ENCODE measurements around the gene KRTAP12-2. TPM values are rescaled to one million over a fixed set of nuclear protein-coding genes. Genes with fewer than 3 reads are reported as not detected.
"Not testable (repeated sequence)": the region's sequence is repeated elsewhere in the genome, so short reads cannot be mapped to it uniquely, and the experiment has no call there.

Gene KRTAP12-2
- polyA plus RNA-seq, 1 donor from 2014 or later = not detected

DNA sequence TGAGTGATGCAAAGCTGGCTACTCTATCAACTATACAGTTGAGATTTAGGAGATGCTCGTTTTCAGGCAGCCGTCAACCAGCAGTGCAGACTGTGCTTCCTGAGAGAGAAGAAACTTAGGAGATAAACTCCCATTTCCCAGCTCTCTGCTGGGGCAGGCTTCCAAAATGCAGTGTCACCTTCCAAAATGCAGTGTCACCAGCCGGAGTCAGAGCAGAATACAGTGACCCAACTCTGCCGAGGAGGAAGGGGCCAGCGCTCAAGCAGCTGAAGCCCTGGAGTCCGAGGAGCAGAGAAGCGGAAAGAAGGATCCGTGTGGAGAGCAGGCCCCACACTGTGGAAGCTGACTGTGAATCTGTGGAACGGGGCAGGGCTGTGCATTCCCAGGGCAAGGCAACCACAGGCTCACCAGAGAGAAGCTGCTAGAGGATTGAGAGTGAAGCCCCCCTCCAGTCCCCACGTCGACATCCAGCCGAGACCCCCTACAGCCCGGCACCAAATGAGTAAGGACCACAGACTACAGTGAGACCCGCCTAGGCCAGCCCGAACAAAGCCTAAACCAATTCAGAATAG, 15.9 kb upstream of the KRTAP12-2 start:
- Mint-ChIP-seq H3K9me3 (peaks cover 0 to 2% (median 0%) of the 10 kb centered on the region in 3 donors), H3K4me3 (peak overlapping the region in 1 of 4 donors; percentile 30), H3K27me3 (peaks cover 23% of the 10 kb centered on the region), H3K27ac (no peak overlapping the region), H3K36me3 (no peaks in the 10 kb centered on the region), H3K4me1 (peaks cover 0 to 2% (median 0%) of the 10 kb centered on the region in 3 donors)

DNA sequence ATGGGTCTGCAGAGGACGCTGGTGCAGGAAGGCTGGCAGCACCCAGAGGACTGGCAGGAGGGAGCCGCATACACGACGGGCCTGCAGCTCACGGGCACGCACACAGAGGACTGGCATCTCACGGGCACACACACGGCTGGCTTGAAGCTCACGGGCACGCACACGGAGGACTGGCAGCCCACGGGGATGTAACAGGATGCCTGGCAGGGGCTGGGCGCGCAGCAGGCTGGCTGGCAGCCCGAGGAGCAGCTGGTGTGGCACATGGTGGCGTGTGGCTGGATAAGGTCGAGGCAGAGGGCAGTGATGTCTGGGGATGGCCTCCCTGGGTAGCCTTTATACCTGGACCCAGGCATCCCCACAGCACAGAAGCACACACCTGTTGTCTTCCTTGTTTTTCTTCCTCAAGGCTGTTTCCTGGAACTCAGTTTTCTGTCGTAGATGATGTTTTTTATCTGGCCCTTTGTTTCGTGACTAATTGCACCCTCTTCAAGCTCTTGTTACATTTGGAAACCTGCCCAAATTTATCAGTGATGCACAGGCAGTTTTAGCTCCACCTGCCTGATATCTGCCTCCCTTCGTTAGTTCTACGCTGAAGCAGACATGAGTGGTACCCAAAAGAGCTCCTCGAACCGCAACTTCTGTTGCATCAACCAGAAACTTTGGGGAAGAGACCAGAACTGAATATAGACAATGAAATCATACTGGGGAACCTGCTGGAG, 15.3 kb upstream of the KRTAP12-2 start, which contains the start of gene KRTAP12-1:
Gene KRTAP12-1, minus strand, starts transcription at position 303 of the 719 bp plus-strand sequence. Its CDS starts 40 bp downstream, at position 263.
- H3K4me1 Mint-ChIP-seq = peaks cover 0 to 2% (median 0%) of the 10 kb centered on the region in 3 donors
- no peaks in the 10 kb centered on the region for H3K36me3 Mint-ChIP-seq
- H3K27ac Mint-ChIP-seq = no peak within 1 kb of the TSS
- peak within 1 kb of the TSS in 1 of 4 donors; percentile 30 for H3K4me3 Mint-ChIP-seq
- H3K9me3 Mint-ChIP-seq = peaks cover 0 to 2% (median 0%) of the 10 kb centered on the region in 3 donors
- H3K27me3 Mint-ChIP-seq = peaks cover 17% of the 10 kb centered on the region

DNA sequence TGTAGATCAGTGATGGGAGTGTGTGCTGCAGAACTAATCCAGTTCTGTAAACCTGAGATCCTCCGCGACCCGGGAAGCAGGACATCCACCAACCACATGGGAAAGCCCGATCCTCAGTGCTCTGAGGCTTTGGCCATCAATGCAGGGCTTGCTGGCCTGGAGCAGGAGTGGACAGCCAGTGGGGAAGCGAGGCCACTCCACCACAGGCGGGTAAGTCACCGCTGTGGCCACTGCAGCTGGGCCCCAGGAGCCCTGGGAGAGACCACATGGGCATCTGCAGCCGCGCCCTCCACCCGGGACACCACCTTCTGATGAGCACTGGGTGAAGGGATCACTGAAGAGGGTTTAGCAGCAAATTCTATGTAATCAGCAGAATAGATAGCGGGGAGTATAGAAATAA, 14.4 kb upstream of the KRTAP12-2 start:
- peaks cover 0 to 2% (median 0%) of the 10 kb centered on the region in 3 donors for H3K4me1 Mint-ChIP-seq
- no peak overlapping the region for H3K4me3 Mint-ChIP-seq
- H3K9me3 Mint-ChIP-seq = peaks cover 0 to 2% (median 0%) of the 10 kb centered on the region in 3 donors
- no peak overlapping the region for H3K27ac Mint-ChIP-seq
- H3K36me3 Mint-ChIP-seq = no peaks in the 10 kb centered on the region
- H3K27me3 Mint-ChIP-seq = peaks cover 16% of the 10 kb centered on the region

- no peaks in the 10 kb centered on the region for H3K4me1 Mint-ChIP-seq
- H3K27ac Mint-ChIP-seq = no peak overlapping the region
- H3K9me3 Mint-ChIP-seq = peaks cover 3 to 13% (median 13%) of the 10 kb centered on the region in 3 donors
- peaks cover 2% of the 10 kb centered on the region for H3K36me3 Mint-ChIP-seq
- H3K27me3 Mint-ChIP-seq = peaks cover 12% of the 10 kb centered on the region
- no peak overlapping the region for H3K4me3 Mint-ChIP-seq
These were observed 11.2 kb upstream of the KRTAP12-2 start for GRCh38 chr21:44677881-44678280.

- Mint-ChIP-seq H3K27me3 (peaks cover 16% of the 10 kb centered on the region), H3K36me3 (peaks cover 4% of the 10 kb centered on the region), H3K4me3 (no peak overlapping the region), H3K4me1 (no peaks in the 10 kb centered on the region), H3K27ac (peak overlapping the region in 1 of 3 donors; percentile 59), H3K9me3 (peaks cover 2 to 33% (median 27%) of the 10 kb centered on the region in 3 donors)
These were observed 5.2 kb upstream of the KRTAP12-2 start for GRCh38 chr21:44671911-44672310.

GRCh38 chr21:44670642-44671432, 4.1 kb upstream of the KRTAP12-2 start:
- no peak overlapping the region for H3K4me3 Mint-ChIP-seq
- peaks cover 4% of the 10 kb centered on the region for H3K36me3 Mint-ChIP-seq
- peak overlapping the region in 1 of 3 donors; percentile 47 for H3K27ac Mint-ChIP-seq
- peaks cover 2 to 35% (median 27%) of the 10 kb centered on the region in 3 donors for H3K9me3 Mint-ChIP-seq
- no peaks in the 10 kb centered on the region for H3K4me1 Mint-ChIP-seq
- peaks cover 12% of the 10 kb centered on the region for H3K27me3 Mint-ChIP-seq

DNA sequence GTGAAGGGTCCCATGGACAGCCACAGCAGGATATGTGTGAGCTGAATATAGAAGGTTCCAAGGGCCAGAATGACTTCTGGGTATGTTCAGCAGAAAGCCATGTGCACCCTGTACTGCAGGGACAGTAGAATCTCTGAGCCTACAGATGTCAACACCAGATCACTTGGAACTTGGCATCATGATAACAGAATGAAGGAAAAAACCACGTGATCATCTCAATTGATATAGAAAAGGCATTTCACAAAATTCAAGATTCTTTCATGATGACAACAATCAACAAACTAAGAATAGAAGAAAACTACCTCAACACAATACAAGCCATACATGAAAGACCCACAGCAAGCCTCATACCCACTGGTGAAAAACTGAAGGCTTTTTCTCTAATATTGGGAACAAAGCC, 885 bp upstream of the KRTAP12-2 start:
- peaks cover 18% of the 10 kb centered on the region for H3K27me3 Mint-ChIP-seq
- no peaks in the 10 kb centered on the region for H3K4me1 Mint-ChIP-seq
- peaks cover 1% of the 10 kb centered on the region for H3K36me3 Mint-ChIP-seq
- peaks cover 2 to 26% (median 16%) of the 10 kb centered on the region in 3 donors for H3K9me3 Mint-ChIP-seq
- no peak overlapping the region for H3K4me3 Mint-ChIP-seq
- no peak overlapping the region for H3K27ac Mint-ChIP-seq

GRCh38 chr21:44664691-44665090, 2.0 kb downstream of the KRTAP12-2 start:
- Mint-ChIP-seq H3K27ac (no peak overlapping the region), H3K4me3 (no peak overlapping the region), H3K4me1 (no peaks in the 10 kb centered on the region), H3K9me3 (peaks cover 5 to 13% (median 10%) of the 10 kb centered on the region in 3 donors), H3K27me3 (peaks cover 18% of the 10 kb centered on the region), H3K36me3 (no peaks in the 10 kb centered on the region)

DNA sequence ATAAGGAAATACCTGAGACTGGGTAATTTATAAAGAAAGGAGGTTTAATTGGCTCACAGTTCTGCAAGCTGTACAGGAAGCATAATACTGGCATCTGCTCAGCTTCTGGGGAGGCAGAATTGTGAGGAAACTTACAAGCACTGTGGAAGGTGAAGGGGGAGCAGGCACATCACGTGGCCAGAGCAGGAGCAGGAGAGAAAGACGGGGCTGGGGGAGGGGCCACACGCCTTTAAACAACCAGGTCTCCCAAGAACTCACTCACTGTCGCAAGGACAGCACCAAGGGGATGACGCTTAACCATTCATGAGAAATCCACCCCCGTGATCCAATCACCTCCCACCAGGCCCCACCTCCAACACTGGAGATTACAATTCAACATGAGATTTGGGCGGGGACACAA, 5.2 kb downstream of the KRTAP12-2 start:
- Mint-ChIP-seq H3K9me3 (peaks cover 8 to 18% (median 15%) of the 10 kb centered on the region in 3 donors), H3K27me3 (peaks cover 26% of the 10 kb centered on the region), H3K4me3 (peak overlapping the region in 1 of 4 donors; percentile 30), H3K4me1 (peaks cover 8 to 12% (median 10%) of the 10 kb centered on the region in 3 donors)
- H3K27ac Mint-ChIP-seq, H3K36me3 Mint-ChIP-seq: not testable (repeated sequence)

GRCh38 chr21:44658913-44659595, 7.7 kb downstream of the KRTAP12-2 start:
- H3K27ac Mint-ChIP-seq = peak overlapping the region in 1 of 3 donors; percentile 43
- peaks cover 5% of the 10 kb centered on the region for H3K36me3 Mint-ChIP-seq
- peaks cover 8 to 12% (median 10%) of the 10 kb centered on the region in 3 donors for H3K4me1 Mint-ChIP-seq
- peak overlapping the region in 1 of 4 donors; percentile 27 for H3K4me3 Mint-ChIP-seq
- H3K9me3 Mint-ChIP-seq = peaks cover 8 to 23% (median 20%) of the 10 kb centered on the region in 3 donors
- H3K27me3 Mint-ChIP-seq = peaks cover 20% of the 10 kb centered on the region

DNA sequence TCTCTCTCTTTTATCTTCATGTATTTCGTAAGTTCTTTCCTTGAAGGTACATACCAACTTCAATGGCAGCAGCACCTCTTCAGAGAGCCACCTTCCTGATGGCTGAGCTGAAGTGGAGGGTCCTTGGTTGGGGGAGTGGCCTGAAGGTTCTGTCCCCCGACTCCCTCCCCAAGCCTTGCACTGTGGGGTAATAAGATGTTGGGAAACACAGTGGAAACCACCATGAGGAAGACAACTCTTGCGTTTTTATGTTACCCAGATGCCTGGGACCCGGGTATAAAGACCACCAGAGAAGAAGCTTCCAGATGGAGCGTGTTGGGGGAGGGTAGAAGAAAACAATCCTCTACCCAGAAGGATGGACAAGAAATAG, 8.2 kb downstream of the KRTAP12-2 start:
- Mint-ChIP-seq H3K4me3 (peak overlapping the region in 1 of 4 donors; percentile 27), H3K4me1 (peaks cover 8 to 12% (median 10%) of the 10 kb centered on the region in 3 donors), H3K36me3 (peaks cover 5% of the 10 kb centered on the region), H3K27ac (peak overlapping the region in 1 of 3 donors; percentile 43), H3K9me3 (peaks cover 7 to 25% (median 17%) of the 10 kb centered on the region in 3 donors), H3K27me3 (peaks cover 20% of the 10 kb centered on the region)

DNA sequence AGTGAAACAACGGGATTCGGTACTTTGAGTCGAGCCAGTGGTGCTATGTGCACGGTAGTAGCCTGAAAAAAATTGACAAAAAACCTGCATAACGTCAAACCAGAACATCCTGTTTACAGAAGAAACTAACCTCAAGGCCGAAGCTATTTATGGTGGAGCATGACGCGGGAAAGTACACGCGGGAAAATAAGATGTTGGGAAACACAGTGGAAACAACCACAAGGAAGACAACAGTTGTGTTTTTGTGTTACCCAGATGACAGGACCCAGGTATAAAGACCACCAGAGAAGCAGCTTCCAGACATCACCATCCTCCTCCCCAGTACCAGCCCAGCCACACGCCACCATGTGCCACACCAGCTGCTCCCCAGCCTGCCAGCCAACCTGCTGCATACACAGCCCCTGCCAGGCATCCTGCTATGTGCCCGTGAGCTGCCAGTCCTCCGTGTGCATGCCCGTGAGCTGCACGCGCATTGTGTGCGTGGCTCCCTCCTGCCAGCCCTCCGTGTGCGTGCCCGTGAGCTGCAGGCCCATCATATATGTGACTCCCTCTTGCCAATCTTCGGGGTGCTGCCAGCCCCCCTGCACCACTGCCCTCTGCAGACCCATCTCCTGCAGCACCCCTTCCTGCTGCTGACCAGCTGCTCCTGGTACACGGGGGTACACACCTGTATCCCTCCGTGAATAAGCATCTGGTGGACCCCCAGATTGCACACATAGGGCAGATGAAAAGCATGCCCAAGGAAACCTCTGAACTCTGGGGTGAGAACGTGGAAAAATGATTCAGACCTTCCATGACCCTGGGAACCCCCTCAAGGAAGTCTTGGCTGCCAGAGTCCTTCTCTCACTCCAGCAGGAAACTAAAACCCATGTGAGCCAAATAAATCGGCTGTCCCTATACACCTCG, 8.8 kb downstream of the KRTAP12-2 start, which contains the start of gene KRTAP12-3:
Gene KRTAP12-3, plus strand, starts transcription at position 298 of the 906 bp plus-strand sequence. Its CDS starts 48 bp downstream, at position 346.
- peak within 1 kb of the TSS; percentile 25 to 86 (median 60) for H3K4me3 Mint-ChIP-seq
- peaks cover 20% of the 10 kb centered on the region for H3K27me3 Mint-ChIP-seq
- H3K27ac Mint-ChIP-seq = peak within 1 kb of the TSS; percentile 61 to 91 (median 72)
- H3K36me3 Mint-ChIP-seq = peaks cover 5% of the 10 kb centered on the region
- peaks cover 8 to 12% (median 10%) of the 10 kb centered on the region in 3 donors for H3K4me1 Mint-ChIP-seq
- peaks cover 7 to 24% (median 17%) of the 10 kb centered on the region in 3 donors for H3K9me3 Mint-ChIP-seq

DNA sequence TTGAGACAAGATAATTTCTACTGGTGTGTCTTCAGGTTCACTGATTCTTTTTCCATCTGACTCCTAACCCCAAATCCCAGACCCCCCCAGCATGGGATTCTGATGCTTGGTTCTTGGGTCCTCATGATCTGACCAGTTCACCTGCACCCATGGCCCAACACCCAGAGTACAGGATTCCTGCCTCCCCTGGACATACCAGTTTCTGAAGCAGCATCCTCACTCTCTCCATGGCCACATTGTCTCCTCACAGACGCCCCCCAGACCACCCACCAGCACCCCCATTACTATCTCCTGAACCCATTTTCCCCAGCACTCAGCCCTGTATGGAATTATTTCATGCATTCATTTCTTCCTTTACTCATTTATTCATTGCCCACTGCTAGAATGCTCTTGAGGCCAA, 9.9 kb downstream of the KRTAP12-2 start:
- H3K4me1 Mint-ChIP-seq = peaks cover 8 to 12% (median 10%) of the 10 kb centered on the region in 3 donors
- peaks cover 5% of the 10 kb centered on the region for H3K36me3 Mint-ChIP-seq
- peak overlapping the region in 2 of 4 donors; percentile 3 to 86 for H3K4me3 Mint-ChIP-seq
- peaks cover 20% of the 10 kb centered on the region for H3K27me3 Mint-ChIP-seq
- H3K9me3 Mint-ChIP-seq = peaks cover 4 to 24% (median 17%) of the 10 kb centered on the region in 3 donors
- H3K27ac Mint-ChIP-seq = peak overlapping the region in 2 of 3 donors; percentile 61 to 72
